HCT116 (cell line): Measurements from ENCODE around the gene UTP15. TPM values are rescaled to one million over a fixed set of nuclear protein-coding genes. Genes with fewer than 3 reads are reported as not detected.

Experiments
- ATAC-seq: fragments of 200-7000 bp; cut with Tn5 transposase; 2 replicates; pipeline ENCODE4 v1.9.1; 2020; ENCODE audit warnings: mild to moderate bottlenecking, moderate library complexity
- Bru-seq: library from RNA; stranded (reverse); fragments of 400-500 nt; gene quantifications from one replicate; lab custom pipeline; 2021; lab: Mats Ljungman, UMichigan
- BruChase-seq, 2 experiments: library from RNA; stranded (reverse); fragments of 400-500 nt; gene quantifications; one replicate each; lab custom pipeline; 2021; lab: Mats Ljungman, UMichigan
- BruUV-seq: library from RNA; stranded (reverse); fragments of 400-500 nt; replicated peaks from 2 replicates; lab custom pipeline; 2021; lab: Mats Ljungman, UMichigan
- CTCF ChIA-PET: fragments of 300-600 bp; sonication (Branson Sonifier 250); formaldehyde crosslinking; loops from one replicate; lab custom pipeline; 2021; ENCODE audit warnings: antibody characterized with exemption; lab: Charles Lee
- POLR2A ChIA-PET: fragments of 300-600, 350-600 bp; sonication (Branson Sonifier 250); formaldehyde crosslinking; loops from one replicate; lab custom pipeline; 2021; ENCODE audit warnings: antibody characterized with exemption; lab: Charles Lee
- RAD21 ChIA-PET, 2 experiments: fragments of 300-600 bp; sonication (Branson Sonifier 250); formaldehyde crosslinking; loops; one replicate each; lab custom pipeline; 2023; ENCODE audit warnings: low total read pairs in 2 of 2; ENCODE audit not compliant: uncharacterized antibody in 2 of 2, unreplicated experiment in 2 of 2, low non-redundant PET in 1 of 2; lab: Charles Lee
- DNase-seq: peaks from one replicate; pipeline ENCODE4 v3.0.0-alpha.2; 2010; ENCODE audit warnings: low read depth, low spot score
- H2AFZ ChIP-seq: fragments of 200-600 bp; shearing (Covaris generic), sonication (generic); 2 replicates; pipeline ENCODE4 v1.6.1; 2017; ENCODE audit warnings: low read depth, mixed run types, mixed read lengths, antibody characterized with exemption, low read length; ENCODE audit not compliant: poor library complexity, severe bottlenecking
- H3K27ac ChIP-seq: 2 replicates; pipeline ENCODE4 v1.5.1; 2012; ENCODE audit warnings: low read depth, low read length
- H3K27me3 ChIP-seq: fragments of 200-600 bp; sonication (generic); 2 replicates; pipeline ENCODE4 v1.6.1; 2016; ENCODE audit warnings: mixed run types, low read length, mixed read lengths; ENCODE audit not compliant: insufficient read depth
- H3K36me3 ChIP-seq, 2 experiments: fragments of 200-500 bp in 1 of 2; fragments of 200-600 bp in 1 of 2; sonication (Bioruptor generic) in 1 of 2; sonication (generic) in 1 of 2; 2 replicates each; pipeline versions ENCODE4 v1.5.1 to v1.6.1; 2014 to 2016; ENCODE audit warnings: low read length in 2 of 2, inconsistent platforms in 1 of 2, mixed read lengths in 1 of 2, mixed run types in 1 of 2; ENCODE audit not compliant: insufficient read depth in 2 of 2, control insufficient read depth in 1 of 2
- H3K4me1 ChIP-seq, 2 experiments: fragments of 200-600 bp in 1 of 2; sonication (generic) in 1 of 2; 2 replicates each; pipeline versions ENCODE4 v1.5.1 to v1.6.1; 2012 to 2017; ENCODE audit warnings: low read length in 2 of 2, inconsistent platforms in 1 of 2, mild to moderate bottlenecking in 1 of 2, mixed read lengths in 1 of 2, mixed run types in 1 of 2, moderate library complexity in 1 of 2; ENCODE audit not compliant: insufficient read depth in 2 of 2, control insufficient read depth in 1 of 2
- H3K4me2 ChIP-seq: fragments of 200-600 bp; sonication (generic); 2 replicates; pipeline ENCODE4 v1.6.1; 2017; ENCODE audit warnings: mixed run types, low read length, mixed read lengths
- H3K4me3 ChIP-seq, 2 experiments: fragments of 200-600 bp in 1 of 2; sonication (generic) in 1 of 2; replicated peaks in 1 of 2; 2 replicates each; pipeline ENCODE4 v1.5.1; 2011 to 2016; ENCODE audit warnings: low read length in 2 of 2, control low read depth in 1 of 2, low read depth in 1 of 2, mild to moderate bottlenecking in 1 of 2, mixed read lengths in 1 of 2, mixed run types in 1 of 2
- H3K79me2 ChIP-seq: fragments of 200-600 bp; sonication (generic); 2 replicates; pipeline ENCODE4 v1.6.1; 2017; ENCODE audit warnings: mild to moderate bottlenecking, mixed run types, low read length, moderate library complexity, mixed read lengths; ENCODE audit not compliant: insufficient read depth
- H3K9ac ChIP-seq: fragments of 200-600 bp; sonication (generic); 2 replicates; pipeline ENCODE4 v1.6.1; 2016; ENCODE audit warnings: low read length, mixed read lengths
- H3K9me2 ChIP-seq: fragments of 200-600 bp; sonication (generic), shearing (Covaris generic); 2 replicates; pipeline ENCODE4 v1.6.1; 2017; ENCODE audit warnings: mixed run types, mild to moderate bottlenecking, moderate library complexity; ENCODE audit not compliant: insufficient read depth
- H3K9me3 ChIP-seq, 2 experiments: fragments of 200-500 bp in 1 of 2; fragments of 200-600 bp in 1 of 2; sonication (Bioruptor generic) in 1 of 2; sonication (generic) in 1 of 2; 2 replicates each; pipeline ENCODE4 v1.6.1; 2014 to 2017; ENCODE audit warnings: low read length in 2 of 2, mixed read lengths in 2 of 2, inconsistent platforms in 1 of 2, low read depth in 1 of 2, mild to moderate bottlenecking in 1 of 2, mixed run types in 1 of 2, moderate library complexity in 1 of 2; ENCODE audit not compliant: control insufficient read depth in 1 of 2, insufficient read depth in 1 of 2
- H4K20me1 ChIP-seq: fragments of 200-600 bp; sonication (generic), shearing (Covaris generic); 2 replicates; pipeline ENCODE4 v1.6.1; 2017; ENCODE audit warnings: mixed run types, mild to moderate bottlenecking, moderate library complexity; ENCODE audit not compliant: insufficient read depth
- CBX3 ChIP-seq: IDR thresholded peaks from 2 replicates; pipeline ENCODE4 v1.6.1; 2012; ENCODE audit warnings: low read depth
- EGR1 ChIP-seq: IDR thresholded peaks from 2 replicates; pipeline ENCODE4 v1.6.1; 2012; ENCODE audit warnings: low read depth
- ELF1 ChIP-seq: IDR thresholded peaks from 2 replicates; pipeline ENCODE4 v1.6.1; 2012; ENCODE audit warnings: low read depth, borderline replicate concordance
- FOSL1 ChIP-seq: IDR thresholded peaks from 2 replicates; pipeline ENCODE4 v1.6.1; 2012; ENCODE audit warnings: low read depth
- POLR2A ChIP-seq: IDR thresholded peaks from 2 replicates; pipeline ENCODE4 v1.7.0; 2011; ENCODE audit warnings: borderline replicate concordance; ENCODE audit not compliant: insufficient read depth, insufficient read length; ENCODE audit errors: extremely low read depth
- POLR2AphosphoS5 ChIP-seq: IDR thresholded peaks from 2 replicates; pipeline ENCODE4 v1.6.1; 2011; ENCODE audit warnings: mild to moderate bottlenecking, low read depth, low read length, moderate library complexity
- REST ChIP-seq: IDR thresholded peaks from 2 replicates; pipeline ENCODE4 v1.6.1; 2012; ENCODE audit warnings: low read depth
- SIN3A ChIP-seq: IDR thresholded peaks from 2 replicates; pipeline ENCODE4 v1.6.1; 2012; ENCODE audit warnings: low read depth
- SP1 ChIP-seq: IDR thresholded peaks from 2 replicates; pipeline ENCODE4 v1.6.1; 2012; ENCODE audit warnings: low read depth
- SRF ChIP-seq: IDR thresholded peaks from 2 replicates; pipeline ENCODE4 v1.6.1; 2012; ENCODE audit warnings: low read depth
- TCF7L2 ChIP-seq: IDR thresholded peaks from 2 replicates; pipeline ENCODE4 v1.7.0; 2011; ENCODE audit warnings: borderline replicate concordance, inconsistent platforms; ENCODE audit not compliant: insufficient read depth, insufficient read length; ENCODE audit errors: extremely low read depth
- YY1 ChIP-seq: IDR thresholded peaks from 2 replicates; pipeline ENCODE4 v1.6.1; 2011; ENCODE audit warnings: low read length, low read depth, moderate library complexity, mild to moderate bottlenecking; ENCODE audit not compliant: insufficient replicate concordance; ENCODE audit errors: extremely low read depth
- ZFX ChIP-seq: fragments of 450-650 bp; IDR thresholded peaks from 2 replicates; pipeline ENCODE4 v1.6.1; 2017
- ZNF274 ChIP-seq: fragments of 200-500 bp; sonication (Bioruptor generic); IDR thresholded peaks from 2 replicates; pipeline ENCODE4 v1.6.1; 2014; ENCODE audit warnings: mild to moderate bottlenecking, low read depth, low read length, inconsistent platforms
- intact Hi-C: fragments of 100-400 bp; cut with micrococcal nuclease; formaldehyde crosslinking; loops from 2 replicates; pipeline ENCODE4 v1.10.0; 2022
- long read RNA-seq: library from polyadenylated mRNA; unstranded; transcript quantifications from one replicate; pipeline ENCODE4 v2.0.0, GENCODE V29; 2021; ENCODE audit not compliant: unreplicated experiment
- polyA plus RNA-seq: library from polyadenylated mRNA; unstranded; fragments of >200 nt; gene quantifications from 2 replicates; pipeline ENCODE4 v1.2.1, GENCODE V29; 2012; ENCODE audit warnings: missing spikeins
- total RNA-seq: library from RNA; stranded (reverse); gene quantifications from one replicate; pipeline ENCODE4 v1.2.1, GENCODE V29; 2021; ENCODE audit not compliant: unreplicated experiment
- TF ChIP-seq, protein P1 (sequence below): IDR thresholded peaks from 2 replicates; pipeline ENCODE4 v1.6.1; 2011; ENCODE audit warnings: mild to moderate bottlenecking, low read length, moderate library complexity; ENCODE audit not compliant: insufficient replicate concordance; ENCODE audit errors: extremely low read depth
- TF ChIP-seq, protein P2 (sequence below): IDR thresholded peaks from 2 replicates; pipeline ENCODE4 v1.6.1; 2012

Gene UTP15
- total RNA-seq (39.3 TPM), Bru-seq, nascent RNA (percentile 91 among the genes with signal in this experiment), BruChase-seq, experiment 1, labeled RNA remaining after a 6-hour chase (percentile 93 among the genes with signal in this experiment), BruChase-seq, experiment 2, labeled RNA remaining after a 2-hour chase (percentile 95 among the genes with signal in this experiment)
- polyA plus RNA-seq: 5.6 and 8.8 TPM in 2 replicates
- long read RNA-seq, transcript UTP15-201 (13 exons, 3,687 nt): major isoform, 33 of 51 reads
- long read RNA-seq, partial matches to known transcripts: 6 of 51 reads
- long read RNA-seq, other reads (novel, unspliced or antisense): 12 of 51 reads

DNA sequence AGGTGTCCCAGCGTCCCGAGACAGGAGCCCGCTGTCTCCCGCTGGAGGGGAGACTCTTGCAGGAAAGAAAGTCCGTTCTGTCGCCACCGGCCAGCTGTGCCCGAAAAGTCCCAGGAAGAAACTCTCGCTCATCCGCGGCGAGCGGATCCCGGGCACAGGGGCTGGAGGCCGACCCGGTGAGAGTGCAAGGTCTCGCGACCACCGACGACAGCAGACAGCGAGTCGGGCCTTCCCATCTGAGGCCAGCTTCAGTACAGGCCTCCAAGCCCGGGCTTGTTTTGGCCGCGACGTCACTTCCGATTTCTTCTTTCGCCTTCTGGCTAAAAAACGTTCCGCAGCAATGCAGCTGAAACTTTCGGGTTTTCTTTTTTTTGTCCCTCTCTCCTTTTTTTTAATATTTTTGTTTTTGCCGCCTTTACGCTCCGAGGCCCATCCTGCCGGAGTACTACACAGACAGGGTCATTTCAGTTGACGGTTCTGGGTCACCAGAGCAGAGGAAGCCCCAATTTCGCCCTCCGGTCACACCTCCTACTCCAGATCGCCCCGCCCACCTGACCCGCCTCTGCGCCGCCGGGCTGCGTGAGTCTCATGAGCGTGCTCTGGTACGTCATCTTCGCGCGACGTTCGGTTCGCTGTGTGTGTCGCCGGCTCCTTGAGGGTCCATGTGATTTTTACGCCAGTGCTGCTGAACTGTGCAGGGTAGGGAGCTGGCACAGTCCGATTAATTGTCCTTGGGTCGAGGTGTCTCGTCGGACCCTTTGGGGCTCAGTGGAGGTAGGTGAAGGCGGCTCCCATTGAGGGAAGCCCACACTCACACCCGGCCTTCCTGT lies at the start of gene UTP15, which contains the start of gene ANKRA2:
Gene UTP15, plus strand, starts transcription at position 605 of the 830 bp plus-strand sequence. CDS start 1,602 bp downstream, outside the sequence.
Gene ANKRA2, minus strand, starts transcription at position 501 of the 830 bp plus-strand sequence. CDS start 2,758 bp downstream, outside the sequence.
- ChIA-PET POLR2A (interaction anchor here (0.6 to 1.1 kb wide), 2 partner anchors 9 to 61 kb away, joined by 3 to 4 read pairs; no protein-coding TSS in a partner anchor), RAD21 (interaction anchor here in 1 of 2 experiments (0.6 kb wide), 1 partner anchor 365 kb away, joined by 3 read pairs; no protein-coding TSS in a partner anchor), CTCF (no interaction called here)
- Histone ChIP-seq H4K20me1 (no peaks in the 10 kb centered on the region), H2AFZ (peak within 1 kb of the TSS; percentile 60), H3K9ac (peak within 1 kb of the TSS; percentile 94), H3K27ac (peak within 1 kb of the TSS; percentile 46), H3K9me2 (no peaks in the 10 kb centered on the region), H3K4me3 (peak within 1 kb of the TSS; percentile 77 to 93), H3K9me3 (no peaks in the 10 kb centered on the region), H3K36me3 (peaks cover 6 to 11% of the 10 kb centered on the region in 2 experiments; a peak in 2 of 4 replicates), H3K27me3 (no peaks in the 10 kb centered on the region), H3K4me1 (peaks cover 9 to 17% of the 10 kb centered on the region in 2 experiments), H3K79me2 (peaks cover 61% of the 10 kb centered on the region), H3K4me2 (peak within 1 kb of the TSS; percentile 82)
- no TSS peak for BruUV-seq
- intact Hi-C loops: loop anchor here (1.0 kb wide), 1 partner anchor 117 kb away; the partner anchor contains the start of gene FOXD1
- DNase-seq: peak; percentile 97
- ATAC-seq: peak; percentile 94
- peak; percentile 99 for TF ChIP-seq SIN3A
- peak; percentile 63 for TF ChIP-seq POLR2A
- TF ChIP-seq REST: no peak
- TF ChIP-seq POLR2AphosphoS5: peak; percentile 80
- TF ChIP-seq, protein P1, sequence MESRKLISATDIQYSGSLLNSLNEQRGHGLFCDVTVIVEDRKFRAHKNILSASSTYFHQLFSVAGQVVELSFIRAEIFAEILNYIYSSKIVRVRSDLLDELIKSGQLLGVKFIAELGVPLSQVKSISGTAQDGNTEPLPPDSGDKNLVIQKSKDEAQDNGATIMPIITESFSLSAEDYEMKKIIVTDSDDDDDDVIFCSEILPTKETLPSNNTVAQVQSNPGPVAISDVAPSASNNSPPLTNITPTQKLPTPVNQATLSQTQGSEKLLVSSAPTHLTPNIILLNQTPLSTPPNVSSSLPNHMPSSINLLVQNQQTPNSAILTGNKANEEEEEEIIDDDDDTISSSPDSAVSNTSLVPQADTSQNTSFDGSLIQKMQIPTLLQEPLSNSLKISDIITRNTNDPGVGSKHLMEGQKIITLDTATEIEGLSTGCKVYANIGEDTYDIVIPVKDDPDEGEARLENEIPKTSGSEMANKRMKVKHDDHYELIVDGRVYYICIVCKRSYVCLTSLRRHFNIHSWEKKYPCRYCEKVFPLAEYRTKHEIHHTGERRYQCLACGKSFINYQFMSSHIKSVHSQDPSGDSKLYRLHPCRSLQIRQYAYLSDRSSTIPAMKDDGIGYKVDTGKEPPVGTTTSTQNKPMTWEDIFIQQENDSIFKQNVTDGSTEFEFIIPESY: peak; percentile 8
- peak; percentile 90 for TF ChIP-seq ZFX
- TF ChIP-seq CBX3: peak; percentile 75; the same call in 1 of the 2 replicates
- peak; percentile 13 for TF ChIP-seq TCF7L2
- 0 out of 2 replicates have a peak, but pooled peaks have one; percentile 47 for TF ChIP-seq EGR1
- TF ChIP-seq YY1: peak; percentile 14
- TF ChIP-seq ZNF274: no peak
- no peak for TF ChIP-seq ELF1
- TF ChIP-seq, protein P2, sequence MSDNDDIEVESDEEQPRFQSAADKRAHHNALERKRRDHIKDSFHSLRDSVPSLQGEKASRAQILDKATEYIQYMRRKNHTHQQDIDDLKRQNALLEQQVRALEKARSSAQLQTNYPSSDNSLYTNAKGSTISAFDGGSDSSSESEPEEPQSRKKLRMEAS: peak; percentile 99
- no peak for TF ChIP-seq FOSL1
- peak; percentile 74 for TF ChIP-seq SP1
- TF ChIP-seq SRF: peak; percentile 90
